SK-N-SH (cell line): Measurements from ENCODE around the gene PPP1R12C. TPM values are rescaled to one million over a fixed set of nuclear protein-coding genes. Genes with fewer than 3 reads are reported as not detected.

Source experiments
- CTCF ChIA-PET: fragments of 300-600, 350-600 bp; formaldehyde crosslinking; extraction: SDS; loops from one replicate; lab custom pipeline; 2021; lab: Yijun Ruan, JAX
- POLR2A ChIA-PET: fragments of 350-600 bp; sonication (Branson Sonifier 250); formaldehyde crosslinking; extraction: SDS; loops from one replicate; lab custom pipeline; 2020; ENCODE audit warnings: antibody characterized with exemption, inconsistent platforms; lab: Yijun Ruan, JAX
- DNase-seq: peaks from one replicate; pipeline ENCODE4 v3.0.0; 2012
- H2AFZ ChIP-seq: fragments of 200-600 bp; sonication (generic); 2 replicates; pipeline ENCODE4 v1.8.1; 2016; ENCODE audit warnings: antibody characterized with exemption, mild to moderate bottlenecking, low read depth
- H3F3A ChIP-seq: fragments of 200-600 bp; sonication (generic); replicated peaks from 2 replicates; pipeline ENCODE3; 2016; ENCODE audit warnings: antibody characterized with exemption, mild to moderate bottlenecking; ENCODE audit not compliant: insufficient read depth
- H3K27ac ChIP-seq, 2 experiments: fragments of 200-500 bp in 1 of 2; fragments of 200-600 bp in 1 of 2; sonication (Bioruptor generic) in 1 of 2; sonication (generic), shearing (Covaris generic) in 1 of 2; 2 replicates each; pipeline versions ENCODE4 v1.5.1 to v1.6.1; 2014 to 2016; ENCODE audit warnings: low read depth in 2 of 2, inconsistent platforms in 1 of 2, low read length in 1 of 2, mild to moderate bottlenecking in 1 of 2, mixed read lengths in 1 of 2
- H3K27me3 ChIP-seq: fragments of 200-600 bp; sonication (generic), shearing (Covaris generic); 2 replicates; pipeline ENCODE4 v1.6.1; 2016; ENCODE audit warnings: mixed run types; ENCODE audit not compliant: insufficient read depth
- H3K36me3 ChIP-seq, 2 experiments: fragments of 200-500 bp in 1 of 2; fragments of 200-600 bp in 1 of 2; sonication (Bioruptor generic) in 1 of 2; sonication (generic) in 1 of 2; replicated peaks in 1 of 2; 2 replicates each; pipeline versions ENCODE3 to v1.5.1; 2014 to 2016; ENCODE audit warnings: low read length in 1 of 2, mild to moderate bottlenecking in 1 of 2; ENCODE audit not compliant: insufficient read depth in 2 of 2, control insufficient read depth in 1 of 2
- H3K4me1 ChIP-seq, 2 experiments: fragments of 200-500 bp in 1 of 2; fragments of 200-600 bp in 1 of 2; sonication (Bioruptor generic) in 1 of 2; sonication (generic), shearing (Covaris generic) in 1 of 2; 2 replicates each; pipeline versions ENCODE4 v1.5.1 to v1.6.1; 2014 to 2016; ENCODE audit warnings: low read depth in 1 of 2, low read length in 1 of 2, mixed run types in 1 of 2; ENCODE audit not compliant: insufficient read depth in 2 of 2, control insufficient read depth in 1 of 2
- H3K4me2 ChIP-seq: fragments of 200-600 bp; sonication (generic), shearing (Covaris generic); 2 replicates; pipeline ENCODE4 v1.6.1; 2017; ENCODE audit warnings: mixed run types
- H3K4me3 ChIP-seq, 2 experiments: fragments of 200-500 bp in 1 of 2; fragments of 200-600 bp in 1 of 2; sonication (Bioruptor generic) in 1 of 2; sonication (generic), shearing (Covaris generic) in 1 of 2; 2 replicates each; pipeline versions ENCODE4 v1.5.1 to v1.8.1; 2014 to 2016; ENCODE audit warnings: low read depth in 2 of 2, inconsistent platforms in 1 of 2, low read length in 1 of 2, mild to moderate bottlenecking in 1 of 2, mixed read lengths in 1 of 2, moderate library complexity in 1 of 2
- H3K79me2 ChIP-seq: fragments of 200-600 bp; sonication (generic); 2 replicates; pipeline ENCODE4 v1.8.1; 2017; ENCODE audit warnings: mild to moderate bottlenecking; ENCODE audit not compliant: insufficient read depth
- H3K9ac ChIP-seq: fragments of 200-600 bp; sonication (generic); 2 replicates; pipeline ENCODE4 v1.6.1; 2017; ENCODE audit warnings: mixed run types
- H3K9me2 ChIP-seq: fragments of 200-600 bp; sonication (generic); 2 replicates; pipeline ENCODE4 v1.6.1; 2017; ENCODE audit warnings: mixed run types
- H3K9me3 ChIP-seq: fragments of 200-600 bp; sonication (generic); 2 replicates; pipeline ENCODE4 v1.6.1; 2017; ENCODE audit warnings: mixed run types, mild to moderate bottlenecking, moderate library complexity
- H4K20me1 ChIP-seq: fragments of 200-600 bp; sonication (generic); 2 replicates; pipeline ENCODE4 v1.6.1; 2017; ENCODE audit warnings: mild to moderate bottlenecking, mixed run types; ENCODE audit not compliant: insufficient read depth
- FOXJ3 ChIP-seq: sonication (generic); formaldehyde crosslinking; IDR thresholded peaks from 2 replicates; pipeline ENCODE4 v1.5.1; 2020; ENCODE audit warnings: mild to moderate bottlenecking, missing genetic modification reagents
- GABPA ChIP-seq: IDR thresholded peaks from 2 replicates; pipeline ENCODE4 v1.4.0; 2012; ENCODE audit warnings: low read depth, mild to moderate bottlenecking
- MXI1 ChIP-seq: IDR thresholded peaks from 2 replicates; pipeline ENCODE4 v1.6.1; 2012; ENCODE audit warnings: mild to moderate bottlenecking, low read depth, low read length, improper control_type of control experiment
- POLR2AphosphoS5 ChIP-seq: IDR thresholded peaks from 2 replicates; pipeline ENCODE4 v1.6.1; 2012; ENCODE audit warnings: low read depth, low read length
- SIN3A ChIP-seq: IDR thresholded peaks from 2 replicates; pipeline ENCODE4 v1.6.1; 2012; ENCODE audit warnings: low read depth, mild to moderate bottlenecking, low read length, moderate library complexity, borderline replicate concordance
- TEAD4 ChIP-seq: IDR thresholded peaks from 2 replicates; pipeline ENCODE4 v1.4.0; 2012; ENCODE audit warnings: mild to moderate bottlenecking, borderline replicate concordance; ENCODE audit not compliant: insufficient read depth
- USF2 ChIP-seq: fragments of 150-350 bp; IDR thresholded peaks from 2 replicates; pipeline ENCODE4 v1.6.1; 2017; ENCODE audit warnings: antibody characterized with exemption, low read length, low read depth, borderline replicate concordance
- WGBS: methylation state at CpG from one replicate; pipeline ENCODE4 v1.1.6; 2017; ENCODE audit warnings: low lambda C conversion rate; 5-methylcytosine and 5-hydroxymethylcytosine counted together
- polyA plus RNA-seq, 3 experiments: library from polyadenylated mRNA; depleted of rRNA; stranded (reverse); fragments of >200 nt; gene quantifications; 2 replicates each; pipeline ENCODE4 v1.2.3, GENCODE V29; 2012
- TF ChIP-seq, protein P1 (sequence below): IDR thresholded peaks from 2 replicates; pipeline ENCODE4 v1.4.0; 2012; ENCODE audit warnings: low read depth, borderline replicate concordance
- TF ChIP-seq, protein P2 (sequence below): IDR thresholded peaks from 2 replicates; pipeline ENCODE4 v1.6.1; 2012; ENCODE audit warnings: mild to moderate bottlenecking, low read depth, low read length, moderate library complexity

The PPP1R12C gene
- polyA plus RNA-seq, 1 of the 3 experiments (the other 2 are of a cell fraction) = 83.9 TPM

- TF ChIP-seq, protein P1, sequence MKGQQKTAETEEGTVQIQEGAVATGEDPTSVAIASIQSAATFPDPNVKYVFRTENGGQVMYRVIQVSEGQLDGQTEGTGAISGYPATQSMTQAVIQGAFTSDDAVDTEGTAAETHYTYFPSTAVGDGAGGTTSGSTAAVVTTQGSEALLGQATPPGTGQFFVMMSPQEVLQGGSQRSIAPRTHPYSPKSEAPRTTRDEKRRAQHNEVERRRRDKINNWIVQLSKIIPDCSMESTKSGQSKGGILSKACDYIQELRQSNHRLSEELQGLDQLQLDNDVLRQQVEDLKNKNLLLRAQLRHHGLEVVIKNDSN = no peak
Measured at GRCh38 chr19:55068950-55069864, 48.2 kb downstream of the PPP1R12C start (continued).

DNA sequence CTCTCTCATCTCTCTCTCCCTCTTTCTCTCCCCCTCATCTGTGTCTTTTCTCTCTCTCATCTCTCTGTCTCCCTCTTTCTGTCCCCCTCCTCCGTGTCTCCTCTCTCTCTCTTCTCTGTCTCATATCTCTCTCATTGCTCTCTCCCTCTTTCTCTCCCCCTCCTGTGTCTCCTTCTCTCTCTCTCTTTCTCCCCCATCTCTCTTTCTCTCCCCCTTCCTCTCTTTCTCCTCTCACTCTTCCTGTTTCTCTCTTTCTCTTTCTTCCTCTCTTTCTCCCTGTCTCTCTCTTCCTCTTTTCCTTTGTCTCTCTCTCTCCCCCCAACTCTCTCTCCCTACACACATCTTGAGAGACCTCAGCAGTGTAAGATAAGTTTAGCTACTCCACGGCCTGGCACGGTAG is 49.6 kb downstream of the PPP1R12C start:
- Histone ChIP-seq H2AFZ (no peak overlapping the region), H3K9ac (no peak overlapping the region), H3K36me3 (no peaks in the 10 kb centered on the region), H3K4me2 (no peak overlapping the region), H3K4me3 (no peak overlapping the region), H3K9me2 (no peaks in the 10 kb centered on the region), H3K27ac (no peak overlapping the region), H3K4me1 (peaks cover 0 to 5% of the 10 kb centered on the region in 2 experiments; a peak in 1 of 4 replicates), H3K79me2 (no peaks in the 10 kb centered on the region), H4K20me1 (no peaks in the 10 kb centered on the region), H3K27me3 (peaks cover 7% of the 10 kb centered on the region; the same call in 1 of the 2 replicates), H3F3A (peaks cover 3% of the 10 kb centered on the region), H3K9me3 (no peaks in the 10 kb centered on the region)
- 50% methylated on average over 3 of the region's 3 CpGs for WGBS
- CTCF ChIA-PET = interaction anchor here (1.8 kb wide), 1 partner anchor 21 kb away, joined by 7 read pairs; no protein-coding TSS in a partner anchor
- DNase-seq = no peak
- POLR2A ChIA-PET = interaction anchor here (0.7 kb wide), 1 partner anchor 585 kb away, joined by 3 read pairs; no protein-coding TSS in a partner anchor
- TF ChIP-seq POLR2AphosphoS5 (no peak), SIN3A (no peak), USF2 (no peak), FOXJ3 (CRISPR knock-in tag) (no peak), GABPA (no peak), MXI1 (no peak), TEAD4 (no peak)
- TF ChIP-seq, protein P2, sequence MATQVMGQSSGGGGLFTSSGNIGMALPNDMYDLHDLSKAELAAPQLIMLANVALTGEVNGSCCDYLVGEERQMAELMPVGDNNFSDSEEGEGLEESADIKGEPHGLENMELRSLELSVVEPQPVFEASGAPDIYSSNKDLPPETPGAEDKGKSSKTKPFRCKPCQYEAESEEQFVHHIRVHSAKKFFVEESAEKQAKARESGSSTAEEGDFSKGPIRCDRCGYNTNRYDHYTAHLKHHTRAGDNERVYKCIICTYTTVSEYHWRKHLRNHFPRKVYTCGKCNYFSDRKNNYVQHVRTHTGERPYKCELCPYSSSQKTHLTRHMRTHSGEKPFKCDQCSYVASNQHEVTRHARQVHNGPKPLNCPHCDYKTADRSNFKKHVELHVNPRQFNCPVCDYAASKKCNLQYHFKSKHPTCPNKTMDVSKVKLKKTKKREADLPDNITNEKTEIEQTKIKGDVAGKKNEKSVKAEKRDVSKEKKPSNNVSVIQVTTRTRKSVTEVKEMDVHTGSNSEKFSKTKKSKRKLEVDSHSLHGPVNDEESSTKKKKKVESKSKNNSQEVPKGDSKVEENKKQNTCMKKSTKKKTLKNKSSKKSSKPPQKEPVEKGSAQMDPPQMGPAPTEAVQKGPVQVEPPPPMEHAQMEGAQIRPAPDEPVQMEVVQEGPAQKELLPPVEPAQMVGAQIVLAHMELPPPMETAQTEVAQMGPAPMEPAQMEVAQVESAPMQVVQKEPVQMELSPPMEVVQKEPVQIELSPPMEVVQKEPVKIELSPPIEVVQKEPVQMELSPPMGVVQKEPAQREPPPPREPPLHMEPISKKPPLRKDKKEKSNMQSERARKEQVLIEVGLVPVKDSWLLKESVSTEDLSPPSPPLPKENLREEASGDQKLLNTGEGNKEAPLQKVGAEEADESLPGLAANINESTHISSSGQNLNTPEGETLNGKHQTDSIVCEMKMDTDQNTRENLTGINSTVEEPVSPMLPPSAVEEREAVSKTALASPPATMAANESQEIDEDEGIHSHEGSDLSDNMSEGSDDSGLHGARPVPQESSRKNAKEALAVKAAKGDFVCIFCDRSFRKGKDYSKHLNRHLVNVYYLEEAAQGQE = no peak
